HG03469 (cell line): ENCODE data around the gene TULP4.

Source experiments
- ATAC-seq: cut with Tn5 transposase; IDR thresholded peaks from one replicate; pipeline ENCODE4 v1.9.1; 2021; ENCODE audit warnings: mild to moderate bottlenecking, moderate library complexity, moderate number of reproducible peaks; ENCODE audit not compliant: unreplicated experiment

The TULP4 gene

DNA sequence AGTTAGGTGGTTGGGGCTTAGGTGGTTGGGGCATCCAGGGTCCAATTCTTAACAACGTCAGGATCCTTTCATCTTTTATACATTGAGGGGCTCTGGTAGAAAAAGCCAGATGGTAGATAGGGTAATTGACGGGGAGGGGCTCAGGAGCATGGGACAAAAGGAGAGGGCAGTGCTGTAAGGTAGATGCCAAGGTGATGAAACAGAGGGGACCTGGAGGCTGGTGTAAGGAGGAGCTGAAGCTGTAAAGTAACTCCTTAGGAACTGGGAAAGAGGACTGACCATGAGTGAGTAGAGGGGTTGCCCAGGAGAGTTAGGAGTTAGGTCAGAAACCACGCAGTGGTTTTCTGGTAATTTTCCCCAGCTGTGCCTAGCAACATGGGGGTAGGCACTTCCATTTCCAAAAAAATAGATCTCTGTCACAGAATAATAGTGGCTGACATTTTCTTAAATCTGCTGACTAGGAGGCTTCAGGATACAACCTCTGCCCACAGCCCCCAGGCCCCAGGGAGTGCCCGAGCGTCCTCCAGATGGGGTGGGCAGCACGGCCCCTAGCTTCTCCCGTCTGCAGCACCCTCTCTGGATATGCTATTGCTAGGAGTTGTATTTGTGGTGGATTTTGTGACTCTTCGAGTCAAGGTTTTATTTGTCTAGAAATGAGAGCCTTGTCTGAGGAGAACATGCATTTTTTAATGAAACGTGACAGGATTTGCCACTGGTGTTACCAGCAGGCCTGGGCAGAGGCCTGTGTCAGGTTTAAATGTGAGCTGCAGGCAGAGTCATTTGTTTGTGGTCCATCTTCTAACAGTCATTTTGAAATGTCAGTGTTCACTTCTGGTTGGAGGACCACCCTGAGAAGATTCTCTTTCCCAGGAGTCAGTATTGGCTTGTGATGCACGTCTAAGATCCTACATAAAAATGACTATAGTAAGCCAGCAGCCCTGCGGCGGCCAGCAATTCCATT lies 44.6 kb downstream of the TULP4 start:
- no peak for ATAC-seq

DNA sequence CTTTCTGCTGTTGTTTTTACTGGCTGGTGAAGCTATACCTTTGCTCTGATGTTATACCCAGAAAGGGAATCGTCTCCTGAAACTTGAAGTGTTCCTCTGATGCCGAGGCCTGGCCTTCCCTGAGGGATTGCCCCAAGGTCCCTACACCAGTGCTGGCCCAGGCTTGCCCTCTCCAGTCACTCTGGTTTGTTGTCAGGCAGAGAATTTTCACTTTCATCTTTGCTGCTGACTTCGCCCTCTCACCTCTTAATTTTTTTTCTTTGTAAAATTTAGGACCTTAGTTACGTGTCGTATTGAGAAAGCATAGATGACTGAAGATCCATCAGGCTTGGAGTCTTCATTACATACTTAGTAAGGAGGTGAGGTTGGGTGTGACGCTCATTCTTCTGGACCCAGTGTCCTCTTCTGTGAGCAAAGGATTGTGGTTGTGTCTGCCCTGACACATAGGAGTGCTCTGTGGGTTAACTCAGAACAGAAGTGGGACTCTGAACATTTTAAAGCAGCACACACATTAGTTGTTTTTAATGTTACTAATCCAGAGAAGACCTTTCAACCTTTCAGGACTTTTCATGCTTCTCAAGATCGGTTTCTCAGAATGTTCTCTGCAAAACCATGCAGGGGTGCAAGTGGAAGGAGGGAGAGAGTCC lies 45.4 kb downstream of the TULP4 start:
- ATAC-seq: no peak

DNA sequence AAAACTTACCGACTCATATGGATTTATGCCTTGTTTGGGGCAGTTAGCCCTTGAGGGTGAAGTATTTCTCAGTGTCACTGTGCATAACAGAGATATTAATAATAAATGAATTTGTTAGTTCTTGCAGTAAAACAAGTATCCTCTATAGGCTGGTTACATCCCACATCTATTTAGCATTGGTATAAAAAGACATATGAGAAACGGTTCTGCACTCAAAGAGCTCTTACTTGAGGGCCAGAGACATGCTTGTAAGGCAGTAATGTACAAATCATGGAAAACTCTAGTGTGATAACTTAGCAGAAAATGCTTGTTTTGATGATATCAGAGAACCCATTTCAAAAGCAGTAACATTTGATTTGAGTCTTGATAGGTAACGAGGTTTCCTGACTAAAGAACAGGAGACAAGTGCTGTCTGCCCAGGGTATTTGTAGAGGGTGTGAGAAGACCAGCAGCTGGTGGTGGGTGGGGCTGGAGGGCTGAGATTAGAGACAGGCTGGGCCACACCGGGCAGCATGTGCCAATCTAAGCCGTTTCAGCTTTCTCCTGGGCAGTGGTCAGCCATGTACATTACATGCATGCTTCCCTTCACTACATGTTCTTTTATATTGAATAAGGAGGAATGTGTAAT lies 46.3 kb downstream of the TULP4 start:
- ATAC-seq: no peak

DNA sequence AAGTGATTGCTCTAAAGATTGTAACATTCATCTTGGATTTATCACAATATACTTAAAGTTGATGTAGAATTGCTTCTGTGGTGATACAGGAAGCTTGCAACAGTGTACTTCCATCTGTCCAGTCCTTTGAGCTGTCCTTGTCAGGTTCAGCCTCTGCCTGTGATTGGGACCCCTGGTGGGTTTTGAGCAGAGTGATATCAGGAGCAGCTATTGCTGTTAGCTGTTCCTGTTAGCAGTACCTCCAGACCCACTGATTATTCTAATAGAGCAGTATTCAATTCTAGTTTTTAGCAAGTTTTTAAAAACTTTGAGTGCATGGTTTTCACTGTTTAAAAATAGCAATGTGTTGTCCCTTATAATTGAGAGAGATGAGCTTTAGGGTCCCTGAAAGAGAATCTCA lies 48.8 kb downstream of the TULP4 start:
- ATAC-seq: no peak

DNA sequence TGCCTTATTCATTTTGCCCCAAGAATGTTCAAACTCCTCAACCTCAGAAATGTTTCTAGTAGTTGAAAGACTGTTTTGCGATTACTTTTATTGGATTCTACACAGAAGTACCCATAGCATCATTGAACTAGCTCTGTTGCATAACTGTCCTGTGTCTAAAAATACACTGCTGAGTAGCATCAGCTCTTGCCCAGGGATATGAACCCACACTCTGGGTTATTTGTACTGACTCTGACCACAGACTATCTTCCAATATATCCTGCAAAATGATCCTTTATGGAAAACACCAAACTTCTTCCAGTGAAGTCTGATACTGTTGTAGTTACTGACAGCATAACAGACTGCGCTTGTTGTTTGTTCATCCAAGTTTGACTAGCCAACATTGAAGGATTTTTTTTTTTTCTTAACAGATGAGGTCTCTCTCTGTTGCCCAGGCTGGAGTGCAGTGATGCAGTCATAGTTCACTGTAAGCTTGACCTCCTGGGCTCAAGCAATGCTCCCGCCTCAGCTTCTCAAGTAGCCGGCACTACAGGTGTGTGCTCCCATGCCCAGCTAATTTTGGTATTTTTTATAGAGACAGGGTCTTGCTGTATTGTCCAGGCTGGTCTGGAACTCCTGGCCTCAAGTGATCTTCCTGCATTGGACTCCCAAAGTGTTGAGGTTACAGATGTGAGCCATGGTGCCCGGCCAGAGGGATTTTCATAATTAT lies 49.9 kb downstream of the TULP4 start:
- no peak for ATAC-seq

DNA sequence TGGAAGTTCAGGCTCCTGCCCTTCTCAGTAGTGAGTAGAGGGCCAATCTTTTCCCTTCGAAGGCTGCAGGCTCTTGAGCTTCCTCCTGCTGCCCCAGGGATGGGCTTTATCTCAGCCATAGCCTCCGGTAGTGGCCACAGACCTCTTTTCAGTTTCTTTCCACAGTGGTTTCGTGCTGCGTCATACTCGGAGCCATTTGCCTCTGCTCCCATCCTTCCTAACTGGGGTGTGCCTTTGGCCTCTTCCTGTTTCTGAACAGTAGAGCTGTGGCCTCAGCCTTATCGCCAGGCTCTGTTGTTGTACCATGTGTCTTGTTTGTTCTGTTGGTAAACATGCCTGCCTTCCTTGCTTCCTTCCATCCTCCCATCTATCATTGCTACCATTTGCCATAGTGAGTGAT lies 54.1 kb downstream of the TULP4 start:
- ATAC-seq: no peak

DNA sequence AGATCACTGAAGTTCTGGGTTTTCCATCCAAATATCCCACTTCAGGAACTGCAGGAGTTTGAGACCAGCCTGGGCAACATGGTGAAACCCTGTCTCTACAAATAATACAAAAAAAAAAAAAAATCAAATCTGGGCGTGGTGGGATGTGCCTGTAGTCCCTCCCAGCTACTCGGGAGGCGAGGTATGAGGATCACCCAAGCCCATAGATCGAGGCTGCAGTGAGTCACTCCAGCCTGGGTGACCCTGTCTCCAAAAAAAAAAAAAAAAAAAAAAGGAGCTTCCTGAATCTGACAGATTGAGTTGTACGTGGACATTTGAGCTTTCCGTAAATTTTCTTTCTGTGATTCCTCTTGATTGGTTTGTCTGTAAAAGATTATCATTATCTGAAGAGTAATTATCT lies 55.6 kb downstream of the TULP4 start:
- no peak for ATAC-seq

DNA sequence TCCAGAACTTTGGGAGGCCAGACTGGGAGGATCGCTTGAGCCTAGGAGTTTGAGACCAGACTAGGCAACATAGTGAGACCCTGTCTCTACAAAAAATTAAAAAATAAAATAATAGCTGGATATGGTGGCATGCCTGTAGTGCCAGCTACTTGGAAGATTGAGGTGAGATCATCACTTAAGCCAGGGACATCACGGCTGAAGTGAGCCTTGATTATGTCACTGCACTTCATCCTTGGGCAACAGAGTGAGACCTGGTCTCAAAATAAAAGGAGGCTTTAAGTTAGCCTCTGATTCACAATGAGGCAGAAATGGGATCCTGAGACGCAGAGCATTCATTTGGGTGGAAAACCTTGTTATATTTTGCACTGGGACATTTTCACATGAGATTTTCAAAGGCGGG lies 57.0 kb downstream of the TULP4 start:
- ATAC-seq: no peak

DNA sequence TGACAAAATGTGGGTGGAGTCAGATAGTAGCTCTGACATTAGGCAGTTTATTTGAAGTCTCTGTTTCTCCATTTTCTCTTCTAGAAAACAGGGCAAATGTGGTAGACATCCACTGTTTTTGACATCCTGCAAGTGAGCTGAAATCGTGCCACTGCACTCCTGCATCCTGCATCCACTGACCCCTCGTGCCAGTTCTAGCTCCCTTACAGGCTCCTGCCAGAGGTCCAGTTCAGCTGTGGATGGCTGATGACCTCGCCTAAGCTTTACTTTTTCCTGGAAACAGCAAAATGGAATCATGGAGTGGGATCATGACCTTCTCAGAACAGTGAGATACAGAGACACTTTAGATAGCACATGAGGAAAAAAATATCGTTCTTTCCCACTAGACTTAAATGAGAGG lies 58.5 kb downstream of the TULP4 start:
- ATAC-seq: no peak

DNA sequence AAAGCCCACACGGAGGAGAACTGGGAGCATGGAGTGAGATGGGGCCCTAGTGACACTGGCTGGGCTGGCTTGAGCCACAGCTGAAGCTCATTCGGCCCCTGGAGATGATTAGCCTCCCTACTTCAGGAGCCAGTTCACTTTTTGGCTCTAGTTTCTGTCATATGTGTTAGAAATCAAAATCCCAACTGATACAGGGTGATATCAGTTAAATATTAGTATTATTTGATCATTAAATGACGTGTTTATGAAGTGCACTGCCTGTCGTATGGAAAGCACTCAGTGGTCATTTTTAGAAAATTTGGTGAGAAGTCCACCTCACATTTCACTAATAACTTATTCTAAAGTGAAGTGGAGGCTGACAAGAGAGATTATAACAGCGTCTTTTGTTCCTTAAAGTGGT lies 59.0 kb downstream of the TULP4 start:
- ATAC-seq: no peak

DNA sequence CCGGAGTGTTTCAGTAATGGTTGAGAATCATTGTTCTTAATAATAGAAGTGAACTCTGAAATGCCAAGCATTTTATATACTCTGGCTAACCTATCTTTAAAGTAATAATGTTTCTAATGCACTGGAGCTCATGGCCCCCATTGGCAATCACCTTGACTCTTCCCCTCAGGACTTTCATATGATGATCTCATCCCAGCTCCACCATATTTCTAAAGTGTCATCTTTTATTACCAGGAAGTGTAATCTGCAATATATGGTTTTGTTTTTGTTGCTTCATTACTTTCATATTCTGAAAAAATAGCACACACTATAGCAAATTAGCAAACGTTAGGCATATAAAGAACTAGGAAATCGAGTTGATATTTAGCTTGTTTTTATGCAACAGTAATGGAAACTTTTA lies 60.3 kb downstream of the TULP4 start:
- no peak for ATAC-seq

DNA sequence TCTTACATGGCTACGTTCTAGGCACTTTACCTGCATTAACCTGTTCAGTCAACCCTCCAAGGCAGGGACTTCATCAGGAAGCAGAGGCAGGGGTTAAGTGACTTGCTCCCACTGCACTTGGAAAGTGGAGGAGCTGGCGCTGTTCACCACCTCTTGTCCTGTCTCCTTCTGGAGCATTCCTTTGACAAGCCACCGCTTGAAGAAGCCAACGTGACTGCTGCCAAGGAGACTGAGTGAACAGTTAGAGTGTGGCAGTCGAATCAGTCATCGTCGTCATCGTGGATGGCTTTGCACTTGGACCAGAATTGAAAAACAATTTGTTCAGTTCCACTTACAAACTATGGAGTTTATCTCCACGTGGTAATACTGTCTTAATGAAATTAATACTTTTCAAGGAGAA lies 60.9 kb downstream of the TULP4 start:
- no peak for ATAC-seq

DNA sequence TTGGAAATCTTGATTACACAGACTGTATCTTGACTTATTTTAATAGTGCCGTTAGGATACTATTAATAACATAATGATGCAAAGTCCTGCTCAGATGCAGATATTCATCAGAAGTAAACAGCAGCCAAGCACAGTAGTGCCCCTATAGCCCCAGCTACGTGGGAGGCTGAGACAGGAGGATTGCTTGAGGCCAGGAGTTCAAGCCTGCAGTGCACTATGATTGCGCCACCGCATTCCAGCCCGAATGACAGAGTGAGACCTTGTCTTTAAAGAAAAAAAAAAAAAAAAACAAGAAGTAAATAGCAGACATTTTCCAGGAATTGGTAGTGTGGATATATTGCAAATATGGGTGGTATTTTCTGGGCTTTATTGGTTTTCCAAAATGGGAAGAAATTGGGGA lies 61.8 kb downstream of the TULP4 start:
- ATAC-seq: no peak

DNA sequence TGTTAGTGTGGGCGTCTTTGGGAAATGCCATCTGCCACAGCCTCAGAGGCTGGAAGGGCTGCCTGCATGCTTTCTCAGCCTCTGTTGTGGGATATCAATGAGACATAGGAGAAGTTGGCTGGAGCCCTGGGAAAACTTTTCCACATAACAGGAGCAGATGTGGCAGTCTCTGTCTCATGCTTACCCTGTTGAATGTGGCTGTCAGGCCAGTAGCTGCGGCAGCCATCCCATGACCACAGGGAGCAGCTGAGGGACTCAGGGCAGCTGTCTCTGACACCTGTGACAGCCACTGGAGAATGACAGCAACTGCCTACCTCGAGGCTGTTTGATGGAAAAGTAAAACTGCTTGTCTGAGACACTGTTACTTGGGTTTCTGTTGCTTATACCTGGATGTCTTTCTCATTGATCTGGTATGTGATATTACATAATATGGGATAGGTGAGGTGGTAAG lies 64.4 kb downstream of the TULP4 start:
- no peak for ATAC-seq

DNA sequence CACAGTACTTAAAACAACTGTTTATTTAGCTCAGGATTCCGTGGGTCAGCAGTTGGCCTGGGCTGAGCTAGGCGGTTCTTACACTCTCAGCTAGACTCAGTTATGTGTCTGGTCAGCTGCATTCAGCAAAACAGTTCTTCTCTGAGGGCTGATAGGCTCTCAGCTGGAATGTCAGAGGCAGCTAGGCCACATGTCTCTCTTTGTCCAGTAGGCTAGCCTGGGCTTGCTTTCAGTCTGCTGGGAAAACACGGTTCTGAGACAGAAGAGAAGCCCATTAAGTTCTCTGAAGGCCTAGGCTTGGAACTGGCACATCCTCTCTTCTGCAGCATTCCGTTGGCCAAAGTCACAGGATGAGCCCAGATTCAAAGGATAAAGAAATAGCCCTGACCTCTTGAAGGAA lies 65.6 kb downstream of the TULP4 start:
- no peak for ATAC-seq

DNA sequence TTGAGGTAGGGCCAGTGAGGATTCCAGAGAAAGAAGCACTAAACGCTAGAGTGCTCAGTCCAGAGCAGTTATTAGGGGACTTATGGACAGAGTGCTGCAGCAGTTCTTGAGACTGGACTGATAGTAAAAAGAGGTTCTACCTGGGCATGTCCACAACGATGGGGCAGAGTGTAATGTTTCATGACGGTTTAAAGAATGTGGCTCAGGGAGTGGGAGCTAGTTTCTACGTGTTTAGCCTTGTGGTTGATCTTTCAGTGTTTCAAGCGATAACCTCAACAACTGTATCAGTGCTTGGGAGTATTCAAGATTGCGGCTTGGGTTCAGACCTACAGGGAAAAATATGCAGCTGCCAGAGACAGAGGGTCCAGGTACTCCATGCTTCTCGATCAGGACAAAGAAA lies 67.1 kb downstream of the TULP4 start:
- no peak for ATAC-seq

DNA sequence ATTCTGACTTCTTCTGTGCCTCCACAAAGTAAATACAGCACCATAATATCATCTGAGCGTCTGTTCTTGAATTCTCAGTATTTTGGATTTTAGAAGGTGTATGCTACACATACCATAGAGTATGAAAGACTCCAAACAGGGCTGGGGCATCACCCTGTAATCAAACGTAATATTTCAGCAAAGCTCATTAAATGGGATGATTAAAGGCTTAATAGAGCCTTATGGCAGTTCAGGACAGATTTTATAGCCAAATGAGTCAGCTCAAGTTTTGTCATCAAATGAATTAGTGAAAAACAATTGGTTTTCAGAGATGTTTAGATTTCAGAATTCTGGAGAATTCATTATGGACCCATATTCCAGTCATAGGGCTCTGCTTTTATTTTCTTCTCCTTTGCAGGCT lies 68.9 kb downstream of the TULP4 start:
- no peak for ATAC-seq

DNA sequence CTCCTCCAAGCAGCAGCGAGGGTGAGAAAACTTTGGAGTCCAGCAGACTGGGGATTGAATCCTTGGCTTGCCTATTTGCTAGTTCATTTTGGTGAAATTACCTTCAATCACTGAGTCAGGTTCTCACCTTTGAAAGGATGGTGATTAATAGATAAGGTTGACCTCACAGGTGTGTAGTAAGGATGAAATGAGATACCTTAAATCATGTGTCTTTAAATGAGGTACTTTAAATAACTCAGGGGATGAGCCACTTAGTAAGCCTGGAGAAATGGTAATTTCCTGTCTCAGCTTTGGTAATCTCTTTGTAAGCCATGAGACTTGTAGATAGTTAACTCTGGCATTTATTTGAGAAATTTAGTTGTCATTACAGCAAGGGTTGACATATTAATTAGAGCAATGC lies 70.2 kb downstream of the TULP4 start:
- no peak for ATAC-seq

DNA sequence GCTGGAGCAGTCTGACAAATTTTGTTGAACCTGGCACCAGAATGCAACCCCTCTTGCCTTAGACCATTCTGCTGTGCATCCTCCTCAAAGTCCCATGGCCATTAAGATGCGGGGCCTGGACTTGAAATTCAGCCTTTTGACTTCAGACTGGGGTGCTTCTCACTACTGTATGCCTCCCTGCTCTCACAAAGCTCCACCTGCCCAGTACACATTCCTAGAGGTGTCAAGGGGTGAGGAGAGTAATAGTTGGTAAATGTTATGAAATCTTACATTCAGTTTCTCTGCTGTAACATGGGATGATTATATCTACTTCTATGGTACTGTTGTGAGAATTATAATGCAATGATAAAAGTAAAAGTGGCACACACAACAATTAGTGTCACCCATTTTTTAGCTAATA lies 70.8 kb downstream of the TULP4 start:
- no peak for ATAC-seq

DNA sequence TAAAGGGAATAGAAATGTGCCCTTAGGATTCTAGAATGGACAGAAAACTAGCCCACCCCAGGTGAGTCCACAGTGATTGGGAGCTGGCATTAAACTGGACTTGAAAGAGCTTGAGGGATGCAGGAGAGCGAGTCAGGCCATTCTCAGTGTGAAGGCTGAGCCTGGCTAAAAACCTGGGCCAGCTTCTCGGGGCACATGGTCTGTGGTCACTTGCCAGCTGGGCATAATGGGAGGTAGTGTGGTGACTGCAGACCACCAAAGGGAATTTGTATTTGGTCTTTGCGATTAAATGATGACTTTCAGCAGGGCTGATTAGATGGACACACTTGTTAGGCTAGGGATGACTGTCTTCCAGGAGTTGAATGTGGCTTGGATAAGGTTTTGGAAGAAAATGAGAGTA lies 71.3 kb downstream of the TULP4 start:
- ATAC-seq: no peak

DNA sequence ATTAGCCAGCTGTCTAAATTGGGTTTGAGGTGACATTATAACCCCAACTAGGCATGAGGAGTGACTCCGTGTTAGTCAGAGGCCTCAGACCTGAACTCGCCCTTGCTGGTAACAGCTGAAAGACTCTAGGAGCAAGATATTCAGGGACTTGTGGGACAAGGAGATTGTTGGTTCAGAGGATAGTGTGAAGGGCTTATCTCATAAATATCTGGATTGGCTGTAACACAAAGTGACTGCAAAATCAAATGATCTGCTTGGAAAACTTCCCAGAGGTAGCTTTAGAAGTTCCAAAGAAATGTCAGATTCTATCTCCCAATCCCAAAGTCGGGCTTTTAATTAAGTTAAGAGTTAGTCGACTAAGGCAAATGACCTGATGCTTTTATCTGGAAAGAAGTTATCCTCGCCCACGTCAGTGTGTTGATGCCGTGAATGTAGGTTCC lies 72.4 kb downstream of the TULP4 start:
- ATAC-seq: no peak
